ENCODE data around the gene TRMO. TPM values are rescaled to one million over a fixed set of nuclear protein-coding genes. Genes with fewer than 3 reads are reported as not detected.
A peak's percentile ranks its signal among the peaks of the same experiment; 100 is the strongest.
"Not testable (repeated sequence)": the region's sequence is repeated elsewhere in the genome, so short reads cannot be mapped to it uniquely, and the experiment has no call there.

TRMO gene
- total RNA-seq, 2 experiments from 2014 or later = 26.6 to 31.8 TPM

DNA sequence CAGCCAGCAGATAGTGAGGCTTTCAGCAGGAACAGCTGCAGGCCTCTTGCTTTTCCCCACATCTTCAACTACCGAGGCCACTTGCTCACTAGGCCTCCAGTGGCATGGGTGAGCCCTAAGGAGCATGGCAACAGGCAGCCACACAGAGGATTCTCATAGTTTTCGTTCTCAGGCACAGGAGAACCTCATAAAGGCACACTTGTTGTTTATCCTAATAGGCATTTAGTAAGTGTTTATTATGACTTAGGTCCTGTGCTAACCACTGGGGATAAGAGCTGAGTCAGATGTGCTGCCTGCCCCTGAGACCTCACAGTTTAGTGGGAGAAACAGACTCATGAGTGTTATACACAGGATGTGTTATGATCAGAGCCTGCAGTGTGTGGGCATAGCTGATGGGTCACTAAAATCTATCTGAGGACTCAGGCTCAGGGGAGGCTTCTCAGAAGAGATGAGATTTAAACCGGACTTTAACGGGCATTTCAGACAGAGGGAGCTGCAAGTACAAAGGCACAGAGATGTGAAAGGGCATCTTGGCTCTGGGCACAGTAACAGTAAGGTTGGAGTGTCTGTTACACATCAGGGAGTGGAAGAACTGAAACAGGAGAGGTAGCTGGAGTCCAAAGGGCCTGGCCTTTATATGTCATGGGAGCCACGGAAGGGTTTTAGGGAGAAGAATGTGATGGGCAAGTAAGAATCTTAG is 36.7 kb upstream of the TRMO start:
- Mint-ChIP-seq H3K9me3 (no peaks in the 10 kb centered on the region), H3K36me3 (ENCODE audit: low read depth) (no peaks in the 10 kb centered on the region), H3K27me3 (peaks cover 3% of the 10 kb centered on the region), H3K4me3 (no peak overlapping the region), H3K27ac (no peak overlapping the region), H3K4me1 (peaks cover 4% of the 10 kb centered on the region)
- no peak for DNase-seq
- POLR2A ChIA-PET = no interaction called here
- CTCF ChIA-PET = interaction anchor here (0.5 to 2.8 kb wide), 11 partner anchors 8 to 89 kb away, joined by 3 to 14 read pairs (median 4); partner anchors contain the start of gene ANP32B

DNA sequence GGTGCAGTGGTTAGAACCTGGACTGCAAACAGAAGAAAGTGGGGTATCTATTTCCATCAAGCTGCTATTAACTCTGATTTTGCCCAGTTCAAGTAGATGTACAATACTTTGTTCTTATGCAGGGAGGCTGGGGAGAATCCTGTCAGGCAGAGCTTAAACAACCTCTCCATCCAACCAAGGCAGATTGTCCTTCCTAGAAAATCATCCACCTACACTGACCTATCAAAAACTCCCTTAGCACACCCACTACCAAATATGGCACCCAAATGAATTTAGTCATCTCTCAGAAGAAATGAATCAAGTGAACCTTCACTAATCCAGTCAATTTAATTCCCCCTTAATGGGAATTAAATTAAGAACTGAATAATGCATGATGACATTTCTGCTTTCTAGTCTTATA is 34.0 kb upstream of the TRMO start:
- H3K4me1 Mint-ChIP-seq = peaks cover 6% of the 10 kb centered on the region
- no peak for DNase-seq
- H3K9me3 Mint-ChIP-seq = no peaks in the 10 kb centered on the region
- no peak overlapping the region for H3K4me3 Mint-ChIP-seq
- CTCF ChIA-PET = interaction anchor here (0.5 to 1.8 kb wide), 2 partner anchors 26 to 30 kb away, joined by 3 to 7 read pairs; partner anchors contain the start of gene ANP32B
- POLR2A ChIA-PET = no interaction called here
- H3K27ac Mint-ChIP-seq = no peak overlapping the region
- no peaks in the 10 kb centered on the region for H3K27me3 Mint-ChIP-seq
- no peaks in the 10 kb centered on the region for H3K36me3 Mint-ChIP-seq (ENCODE audit: low read depth)

GRCh38 chr9:97954550-97954989 is 32.3 kb upstream of the TRMO start:
- Mint-ChIP-seq H3K27me3 (peaks cover 5% of the 10 kb centered on the region), H3K27ac (no peak overlapping the region), H3K9me3 (no peaks in the 10 kb centered on the region), H3K4me3 (no peak overlapping the region), H3K36me3 (ENCODE audit: low read depth) (peaks cover 2% of the 10 kb centered on the region), H3K4me1 (peaks cover 9% of the 10 kb centered on the region)
- ChIA-PET POLR2A (no interaction called here), CTCF (interaction anchor here (1.1 to 1.2 kb wide), 2 partner anchors 28 to 31 kb away, joined by 3 read pairs; no protein-coding TSS in a partner anchor)
- peak; percentile 74 for DNase-seq

- H3K4me3 Mint-ChIP-seq, H3K27ac Mint-ChIP-seq: not testable (repeated sequence)
- CTCF ChIA-PET = interaction anchor here (0.8 to 1.2 kb wide), 3 partner anchors 8 to 21 kb away, joined by 3 to 4 read pairs (median 3); no protein-coding TSS in a partner anchor
Measured at GRCh38 chr9:97950873-97951272, 28.6 kb upstream of the TRMO start.

GRCh38 chr9:97947094-97947493 is 24.8 kb upstream of the TRMO start:
- H3K9me3 Mint-ChIP-seq; H3K4me1 Mint-ChIP-seq; POLR2A ChIA-PET; H3K4me3 Mint-ChIP-seq; H3K27ac Mint-ChIP-seq; CTCF ChIA-PET; DNase-seq; H3K36me3 Mint-ChIP-seq (ENCODE audit: low read depth): not testable (repeated sequence)
- peaks cover 34% of the 10 kb centered on the region for H3K27me3 Mint-ChIP-seq

More at GRCh38 chr9:97950873-97951272, 28.6 kb upstream of the TRMO start:
- peaks cover 34% of the 10 kb centered on the region for H3K27me3 Mint-ChIP-seq
- H3K4me1 Mint-ChIP-seq; H3K36me3 Mint-ChIP-seq (ENCODE audit: low read depth); POLR2A ChIA-PET; H3K9me3 Mint-ChIP-seq: not testable (repeated sequence)
- DNase-seq = peak; percentile 25

- CTCF ChIA-PET = interaction anchor here (1.5 kb wide), 1 partner anchor 27 kb away, joined by 3 read pairs; no protein-coding TSS in a partner anchor
- peaks cover 34% of the 10 kb centered on the region for H3K27me3 Mint-ChIP-seq
- H3K36me3 Mint-ChIP-seq (ENCODE audit: low read depth); H3K9me3 Mint-ChIP-seq; DNase-seq; POLR2A ChIA-PET; H3K4me1 Mint-ChIP-seq; H3K4me3 Mint-ChIP-seq; H3K27ac Mint-ChIP-seq: not testable (repeated sequence)
Measured at GRCh38 chr9:97945470-97945869, 23.2 kb upstream of the TRMO start.

DNA sequence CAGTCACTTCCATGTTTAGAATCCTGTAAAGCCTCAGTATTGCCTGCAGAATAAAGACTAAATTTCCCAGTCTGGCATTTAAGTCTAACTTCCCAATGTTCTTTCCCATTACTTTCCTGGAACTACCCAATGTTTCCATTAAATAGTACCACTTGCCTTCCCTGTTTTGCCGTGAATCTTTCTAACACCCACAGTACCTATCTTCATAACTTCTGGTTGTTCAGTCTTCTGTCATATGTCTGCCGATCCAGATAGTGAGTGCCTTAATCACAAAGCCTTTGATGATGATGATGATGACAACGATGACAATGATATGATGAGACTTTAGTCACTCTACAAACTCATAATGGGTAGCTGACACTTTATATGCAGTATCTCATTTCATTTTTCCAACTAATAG is 22.3 kb upstream of the TRMO start:
- no peaks in the 10 kb centered on the region for H3K9me3 Mint-ChIP-seq

GRCh38 chr9:97943308-97943855 is 21.1 kb upstream of the TRMO start:
- ChIA-PET POLR2A (no interaction called here), CTCF (interaction anchor here (0.9 kb wide), 2 partner anchors 9 to 15 kb away, joined by 3 to 4 read pairs; no protein-coding TSS in a partner anchor)
- Mint-ChIP-seq H3K4me1 (peaks cover 6% of the 10 kb centered on the region), H3K9me3 (no peaks in the 10 kb centered on the region), H3K4me3 (no peak overlapping the region), H3K27ac (no peak overlapping the region), H3K27me3 (peaks cover 19% of the 10 kb centered on the region), H3K36me3 (ENCODE audit: low read depth) (peaks cover 2% of the 10 kb centered on the region)
- DNase-seq = no peak

More for the DNA sequence above, 22.3 kb upstream of the TRMO start:
- H3K27ac Mint-ChIP-seq = no peak overlapping the region
- H3K4me3 Mint-ChIP-seq = no peak overlapping the region
- H3K36me3 Mint-ChIP-seq (ENCODE audit: low read depth) = peaks cover 2% of the 10 kb centered on the region
- peaks cover 29% of the 10 kb centered on the region for H3K27me3 Mint-ChIP-seq
- POLR2A ChIA-PET = no interaction called here
- CTCF ChIA-PET = interaction anchor here (1.4 to 1.5 kb wide), 2 partner anchors 22 to 27 kb away, joined by 3 to 4 read pairs; partner anchors contain the start of gene TRMO
- no peaks in the 10 kb centered on the region for H3K4me1 Mint-ChIP-seq
- no peak for DNase-seq

DNA sequence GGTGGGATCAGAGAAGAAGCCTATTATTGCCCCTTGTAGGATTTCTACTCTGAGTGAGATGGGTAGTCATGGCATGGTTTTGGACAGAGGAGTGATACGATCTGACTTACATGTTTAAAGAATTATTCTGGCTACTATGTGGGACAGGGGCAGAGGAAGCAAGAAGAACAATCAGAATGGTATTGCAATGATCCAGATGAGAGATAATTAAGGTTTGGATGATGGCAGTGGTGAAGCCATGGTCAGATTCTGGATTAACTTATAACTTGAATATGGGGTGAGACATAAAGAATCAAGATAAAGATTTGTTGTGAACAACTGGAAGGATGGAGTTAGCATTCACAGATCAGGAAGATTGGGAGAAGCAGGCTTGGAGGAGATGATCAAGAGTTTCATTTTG is 19.0 kb upstream of the TRMO start:
- CTCF ChIA-PET = no interaction called here
- Mint-ChIP-seq H3K27me3 (peaks cover 3% of the 10 kb centered on the region), H3K9me3 (no peaks in the 10 kb centered on the region), H3K27ac (no peak overlapping the region), H3K4me1 (peaks cover 18% of the 10 kb centered on the region), H3K4me3 (no peak overlapping the region), H3K36me3 (ENCODE audit: low read depth) (peaks cover 2% of the 10 kb centered on the region)
- no peak for DNase-seq
- POLR2A ChIA-PET = no interaction called here

DNA sequence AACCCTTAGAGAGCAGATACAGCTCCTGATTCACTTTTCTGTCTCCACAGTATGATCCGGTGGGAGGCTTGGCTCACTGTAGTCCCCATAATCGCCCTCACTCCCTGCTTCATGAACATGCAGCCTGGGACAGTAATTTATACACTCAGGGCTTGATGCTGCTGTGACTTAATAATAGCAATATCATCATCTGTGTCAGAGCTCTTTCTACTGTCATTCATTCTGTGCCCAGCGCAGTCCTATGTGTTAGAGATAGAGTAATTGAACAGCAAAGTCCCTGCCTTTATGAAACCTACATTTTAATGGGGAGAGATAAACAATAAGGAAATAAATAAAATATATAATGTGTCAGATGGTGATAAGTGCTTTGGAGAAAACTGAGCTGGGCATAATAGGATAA is 18.4 kb upstream of the TRMO start:
- H3K4me3 Mint-ChIP-seq = no peak overlapping the region
- no peaks in the 10 kb centered on the region for H3K9me3 Mint-ChIP-seq
- no peak overlapping the region for H3K27ac Mint-ChIP-seq
- CTCF ChIA-PET = no interaction called here
- H3K36me3 Mint-ChIP-seq (ENCODE audit: low read depth) = no peaks in the 10 kb centered on the region
- H3K4me1 Mint-ChIP-seq = peaks cover 22% of the 10 kb centered on the region
- H3K27me3 Mint-ChIP-seq = peaks cover 2% of the 10 kb centered on the region
- no peak for DNase-seq
- POLR2A ChIA-PET = no interaction called here

DNA sequence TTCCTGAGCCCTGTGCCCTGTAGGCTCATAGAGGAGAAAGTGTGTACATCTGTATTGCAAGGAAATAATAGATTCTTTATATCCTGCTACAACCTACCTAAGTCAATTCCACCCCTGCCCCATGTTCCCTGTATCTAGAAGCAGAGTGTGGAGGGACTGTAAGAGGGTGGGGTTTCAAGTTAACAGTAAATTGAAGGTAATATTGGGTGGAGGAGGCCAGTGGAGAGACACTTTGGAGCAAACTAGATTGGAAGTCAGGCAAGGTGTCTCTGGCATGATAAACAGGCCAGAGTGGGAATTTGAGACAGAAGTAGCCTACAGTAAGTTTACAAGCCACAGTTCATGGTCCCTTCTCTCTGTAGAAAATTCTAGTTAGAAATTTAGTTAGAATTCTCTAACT is 17.9 kb upstream of the TRMO start:
- Mint-ChIP-seq H3K36me3 (ENCODE audit: low read depth) (peaks cover 4% of the 10 kb centered on the region), H3K9me3 (no peaks in the 10 kb centered on the region), H3K27ac (no peak overlapping the region), H3K4me1 (peaks cover 27% of the 10 kb centered on the region), H3K4me3 (no peak overlapping the region), H3K27me3 (peaks cover 2% of the 10 kb centered on the region)
- no peak for DNase-seq
- POLR2A ChIA-PET = no interaction called here
- CTCF ChIA-PET = interaction anchor here (1.0 kb wide), 1 partner anchor 11 kb away, joined by 3 read pairs; no protein-coding TSS in a partner anchor

- Mint-ChIP-seq H3K27me3 (peaks cover 2% of the 10 kb centered on the region), H3K4me3 (no peak within 1 kb of the TSS), H3K4me1 (peaks cover 35% of the 10 kb centered on the region), H3K9me3 (no peaks in the 10 kb centered on the region), H3K36me3 (ENCODE audit: low read depth) (peaks cover 4% of the 10 kb centered on the region), H3K27ac (peak within 1 kb of the TSS; percentile 84)
- CTCF ChIA-PET = interaction anchor here (0.6 kb wide), 2 partner anchors 36 to 239 kb away, joined by 3 to 4 read pairs; no protein-coding TSS in a partner anchor
- POLR2A ChIA-PET = no interaction called here
- DNase-seq = peak; percentile 58
Measured at GRCh38 chr9:97938081-97938644, 15.9 kb upstream of the TRMO start, which contains the start of gene HEMGN. Gene HEMGN (minus strand): TSS chr9:97938172. CDS start chr9:97938136, 36 bp downstream.

GRCh38 chr9:97936998-97937397 is 14.7 kb upstream of the TRMO start:
- ChIA-PET POLR2A (no interaction called here), CTCF (interaction anchor here (1.5 kb wide), 1 partner anchor 62 kb away, joined by 4 read pairs; no protein-coding TSS in a partner anchor)
- Mint-ChIP-seq H3K27me3 (peaks cover 2% of the 10 kb centered on the region), H3K4me3 (no peak overlapping the region), H3K27ac (no peak overlapping the region), H3K4me1 (peaks cover 41% of the 10 kb centered on the region), H3K36me3 (ENCODE audit: low read depth) (peaks cover 4% of the 10 kb centered on the region), H3K9me3 (no peaks in the 10 kb centered on the region)
- DNase-seq = no peak
